Liver (tissue), 9 donors: ENCODE measurements around the gene BTLA. TPM values are rescaled to one million over a fixed set of nuclear protein-coding genes. Genes with fewer than 3 reads are reported as not detected.

Experiments
- DNase-seq: peaks from one replicate; pipeline ENCODE4 v3.0.0-alpha.2; 2017; ENCODE audit warnings: low spot score
- H3K27ac ChIP-seq, 2 donors: one replicate each; pipeline ENCODE4 v1.7.0; 2013; ENCODE audit warnings: inconsistent platforms in 2 of 2, low read length in 2 of 2, control low read depth in 1 of 2, low read depth in 1 of 2, mild to moderate bottlenecking in 1 of 2
- H3K27me3 ChIP-seq, 4 donors: one replicate each; pipeline versions ENCODE4 v1.6.1 to v1.7.0; 2013; ENCODE audit warnings: low read length in 3 of 4, inconsistent platforms in 1 of 4, mild to moderate bottlenecking in 1 of 4, moderate library complexity in 1 of 4; ENCODE audit not compliant: control insufficient read depth in 4 of 4, insufficient read depth in 4 of 4
- H3K36me3 ChIP-seq, 4 donors: one replicate each; pipeline versions ENCODE4 v1.6.1 to v1.7.0; 2013; ENCODE audit warnings: low read length in 3 of 4, mild to moderate bottlenecking in 3 of 4, low read depth in 1 of 4, moderate library complexity in 1 of 4; ENCODE audit not compliant: control insufficient read depth in 4 of 4, insufficient read depth in 3 of 4
- H3K4me1 ChIP-seq, 4 donors: one replicate each; pipeline versions ENCODE4 v1.6.1 to v1.7.0; 2013; ENCODE audit warnings: low read length in 3 of 4, mild to moderate bottlenecking in 3 of 4, moderate library complexity in 1 of 4; ENCODE audit not compliant: control insufficient read depth in 4 of 4, insufficient read depth in 4 of 4
- H3K4me3 ChIP-seq, 3 donors: one replicate each; pipeline versions ENCODE4 v1.6.1 to v1.7.0; 2013; ENCODE audit warnings: low read length in 3 of 3, control low read depth in 1 of 3, low read depth in 1 of 3, mild to moderate bottlenecking in 1 of 3
- H3K9ac ChIP-seq, 2 donors: one replicate each; pipeline ENCODE4 v1.7.0; 2013; ENCODE audit warnings: low read length in 2 of 2, mild to moderate bottlenecking in 2 of 2, moderate library complexity in 2 of 2, control low read depth in 1 of 2, low read depth in 1 of 2
- H3K9me3 ChIP-seq, 4 donors: one replicate each; pipeline versions ENCODE4 v1.6.1 to v1.7.0; 2013; ENCODE audit warnings: low read length in 3 of 4; ENCODE audit not compliant: control insufficient read depth in 4 of 4
- EGR1 ChIP-seq, 2 donors: IDR thresholded peaks; 2 replicates each; pipeline ENCODE4 v1.6.1; 2016 to 2018; ENCODE audit warnings: antibody characterized with exemption in 2 of 2, low read depth in 2 of 2
- FOXA1 ChIP-seq: IDR thresholded peaks from 2 replicates; pipeline ENCODE4 v1.6.1; 2016; ENCODE audit warnings: antibody characterized with exemption
- FOXA2 ChIP-seq: IDR thresholded peaks from 2 replicates; pipeline ENCODE4 v1.6.1; 2016; ENCODE audit warnings: antibody characterized with exemption
- GABPA ChIP-seq, 2 donors: IDR thresholded peaks in 1 of 2; conservative IDR thresholded peaks in 1 of 2; 2 replicates each; pipeline ENCODE4 v1.6.1; 2016; ENCODE audit warnings: antibody characterized with exemption in 2 of 2, mild to moderate bottlenecking in 1 of 2, moderate library complexity in 1 of 2
- HNF4A ChIP-seq, 2 donors: conservative IDR thresholded peaks; 2 replicates each; pipeline ENCODE4 v1.6.1; 2016; ENCODE audit warnings: antibody characterized with exemption in 2 of 2, mild to moderate bottlenecking in 2 of 2
- HNF4G ChIP-seq: IDR thresholded peaks from 2 replicates; pipeline ENCODE4 v1.6.1; 2016; ENCODE audit warnings: antibody characterized with exemption
- JUND ChIP-seq, 2 donors: IDR thresholded peaks; 2 replicates each; pipeline ENCODE4 v1.6.1; 2016; ENCODE audit warnings: antibody characterized with exemption in 2 of 2
- NR2F2 ChIP-seq: IDR thresholded peaks from 2 replicates; pipeline ENCODE4 v1.6.1; 2016; ENCODE audit warnings: antibody characterized with exemption
- RAD21 ChIP-seq, 2 donors: IDR thresholded peaks; 2 replicates each; pipeline ENCODE4 v1.6.1; 2016; ENCODE audit warnings: antibody characterized with exemption in 2 of 2, mild to moderate bottlenecking in 2 of 2
- RXRA ChIP-seq, 2 donors: IDR thresholded peaks; 2 replicates each; pipeline ENCODE4 v1.6.1; 2017 to 2018; ENCODE audit warnings: antibody characterized with exemption in 2 of 2, mild to moderate bottlenecking in 1 of 2
- SP1 ChIP-seq: IDR thresholded peaks from 2 replicates; pipeline ENCODE4 v1.6.1; 2018; ENCODE audit warnings: antibody characterized with exemption, mild to moderate bottlenecking
- TAF1 ChIP-seq: conservative IDR thresholded peaks from 2 replicates; pipeline ENCODE4 v1.6.1; 2016; ENCODE audit warnings: antibody characterized with exemption, mild to moderate bottlenecking
- YY1 ChIP-seq: IDR thresholded peaks from 2 replicates; pipeline ENCODE4 v1.6.1; 2016; ENCODE audit warnings: antibody characterized with exemption, mild to moderate bottlenecking
- WGBS: extraction: QIAGEN DNeasy Blood & Tissue Kit; methylation state at CpG from one replicate; pipeline ENCODE4 v1.1.7; 2013; 5-methylcytosine and 5-hydroxymethylcytosine counted together
- polyA plus RNA-seq, 2 donors: library from polyadenylated mRNA; stranded (reverse) in 1 of 2; unstranded in 1 of 2; fragments of 200-250 nt in 1 of 2; fragments of >200 nt in 1 of 2; fragmentation: Nextera tagmentation in 1 of 2; extraction: Ambion mirVana in 1 of 2; gene quantifications; one replicate each; pipeline versions ENCODE4 v1.2.1 to v1.2.3, GENCODE V29; 2013 to 2015
- total RNA-seq, 2 donors: library from RNA; depleted of rRNA; stranded (reverse); fragments of >200 nt; gene quantifications; one replicate each; pipeline ENCODE4 v1.2.3, GENCODE V29; 2014
- TF ChIP-seq, protein P1 (sequence below): fragments of 150-350 bp; IDR thresholded peaks from 2 replicates; pipeline ENCODE4 v1.5.1; 2017; ENCODE audit warnings: improper control_type of control experiment, low read depth, low read length; ENCODE audit not compliant: missing input control
- TF ChIP-seq, protein P2 (sequence below): IDR thresholded peaks from 2 replicates; pipeline ENCODE4 v1.6.1; 2016; ENCODE audit warnings: antibody characterized with exemption
- TF ChIP-seq, protein P3 (sequence below): IDR thresholded peaks from 2 replicates; pipeline ENCODE4 v1.6.1; 2016; ENCODE audit warnings: antibody characterized with exemption
- TF ChIP-seq, protein P4 (sequence below): IDR thresholded peaks from 2 replicates; pipeline ENCODE4 v1.6.1; 2016; ENCODE audit warnings: antibody characterized with exemption, mild to moderate bottlenecking
- TF ChIP-seq, protein P5 (sequence below): IDR thresholded peaks from 2 replicates; pipeline ENCODE4 v1.6.1; 2016; ENCODE audit warnings: antibody characterized with exemption
- donor health status: healthy.
- donor health status: healthy.
- donor health status: healthy.
- donor health status: healthy.
- donor health status: healthy.

Gene BTLA
- total and polyA plus RNA-seq, 4 donors = 0.08 to 0.43 (median 0.27) TPM

DNA sequence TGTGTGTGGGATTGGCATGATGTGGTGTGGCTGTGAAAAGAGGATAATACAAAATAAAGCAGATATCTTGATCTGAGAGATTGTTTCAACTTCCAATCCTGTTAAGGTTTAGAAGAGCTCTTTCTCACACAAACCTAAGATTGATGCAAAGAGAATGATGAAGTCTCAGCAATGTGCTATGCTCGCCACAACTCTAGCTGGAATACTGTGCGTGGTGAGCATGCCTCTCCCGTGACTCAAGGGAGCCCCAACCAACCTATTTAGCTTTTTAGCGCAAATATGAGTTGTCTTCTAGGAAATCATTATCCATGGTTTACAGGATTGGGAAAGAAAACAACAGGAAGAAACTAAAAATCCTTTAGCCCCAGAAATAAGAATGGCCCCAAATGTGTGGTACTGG, 28.5 kb downstream of the BTLA start:
- Histone ChIP-seq H3K4me3 (no peak overlapping the region), H3K36me3 (no peaks in the 10 kb centered on the region), H3K9me3 (no peaks in the 10 kb centered on the region), H3K9ac (no peak overlapping the region), H3K27me3 (no peaks in the 10 kb centered on the region), H3K27ac (no peak overlapping the region), H3K4me1 (no peaks in the 10 kb centered on the region)
- DNase-seq = no peak
- WGBS = 96% methylated on average over 4 of the region's 4 CpGs
- TF ChIP-seq, protein P1, sequence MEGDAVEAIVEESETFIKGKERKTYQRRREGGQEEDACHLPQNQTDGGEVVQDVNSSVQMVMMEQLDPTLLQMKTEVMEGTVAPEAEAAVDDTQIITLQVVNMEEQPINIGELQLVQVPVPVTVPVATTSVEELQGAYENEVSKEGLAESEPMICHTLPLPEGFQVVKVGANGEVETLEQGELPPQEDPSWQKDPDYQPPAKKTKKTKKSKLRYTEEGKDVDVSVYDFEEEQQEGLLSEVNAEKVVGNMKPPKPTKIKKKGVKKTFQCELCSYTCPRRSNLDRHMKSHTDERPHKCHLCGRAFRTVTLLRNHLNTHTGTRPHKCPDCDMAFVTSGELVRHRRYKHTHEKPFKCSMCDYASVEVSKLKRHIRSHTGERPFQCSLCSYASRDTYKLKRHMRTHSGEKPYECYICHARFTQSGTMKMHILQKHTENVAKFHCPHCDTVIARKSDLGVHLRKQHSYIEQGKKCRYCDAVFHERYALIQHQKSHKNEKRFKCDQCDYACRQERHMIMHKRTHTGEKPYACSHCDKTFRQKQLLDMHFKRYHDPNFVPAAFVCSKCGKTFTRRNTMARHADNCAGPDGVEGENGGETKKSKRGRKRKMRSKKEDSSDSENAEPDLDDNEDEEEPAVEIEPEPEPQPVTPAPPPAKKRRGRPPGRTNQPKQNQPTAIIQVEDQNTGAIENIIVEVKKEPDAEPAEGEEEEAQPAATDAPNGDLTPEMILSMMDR = no peak
- TF ChIP-seq GABPA (IDR thresholded peaks at IDR 0.05 in 1 of 2, conservative IDR thresholded peaks at IDR 0.05 in 1 of 2) (no peak), TAF1 (no peak), NR2F2 (no peak), FOXA1 (no peak), EGR1 (IDR thresholded peaks at IDR 0.05; ENCODE audit: low read depth in 2 of 2) (no peak), JUND (IDR thresholded peaks at IDR 0.05) (no peak), RAD21 (IDR thresholded peaks at IDR 0.05) (no peak), FOXA2 (no peak), RXRA (IDR thresholded peaks at IDR 0.05) (no peak), HNF4G (no peak), HNF4A (conservative IDR thresholded peaks at IDR 0.05) (no peak), SP1 (no peak)
- TF ChIP-seq, protein P2, sequence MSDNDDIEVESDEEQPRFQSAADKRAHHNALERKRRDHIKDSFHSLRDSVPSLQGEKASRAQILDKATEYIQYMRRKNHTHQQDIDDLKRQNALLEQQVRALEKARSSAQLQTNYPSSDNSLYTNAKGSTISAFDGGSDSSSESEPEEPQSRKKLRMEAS = no peak
- TF ChIP-seq, protein P3, sequence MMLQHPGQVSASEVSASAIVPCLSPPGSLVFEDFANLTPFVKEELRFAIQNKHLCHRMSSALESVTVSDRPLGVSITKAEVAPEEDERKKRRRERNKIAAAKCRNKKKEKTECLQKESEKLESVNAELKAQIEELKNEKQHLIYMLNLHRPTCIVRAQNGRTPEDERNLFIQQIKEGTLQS = no peak
- TF ChIP-seq, protein P4, sequence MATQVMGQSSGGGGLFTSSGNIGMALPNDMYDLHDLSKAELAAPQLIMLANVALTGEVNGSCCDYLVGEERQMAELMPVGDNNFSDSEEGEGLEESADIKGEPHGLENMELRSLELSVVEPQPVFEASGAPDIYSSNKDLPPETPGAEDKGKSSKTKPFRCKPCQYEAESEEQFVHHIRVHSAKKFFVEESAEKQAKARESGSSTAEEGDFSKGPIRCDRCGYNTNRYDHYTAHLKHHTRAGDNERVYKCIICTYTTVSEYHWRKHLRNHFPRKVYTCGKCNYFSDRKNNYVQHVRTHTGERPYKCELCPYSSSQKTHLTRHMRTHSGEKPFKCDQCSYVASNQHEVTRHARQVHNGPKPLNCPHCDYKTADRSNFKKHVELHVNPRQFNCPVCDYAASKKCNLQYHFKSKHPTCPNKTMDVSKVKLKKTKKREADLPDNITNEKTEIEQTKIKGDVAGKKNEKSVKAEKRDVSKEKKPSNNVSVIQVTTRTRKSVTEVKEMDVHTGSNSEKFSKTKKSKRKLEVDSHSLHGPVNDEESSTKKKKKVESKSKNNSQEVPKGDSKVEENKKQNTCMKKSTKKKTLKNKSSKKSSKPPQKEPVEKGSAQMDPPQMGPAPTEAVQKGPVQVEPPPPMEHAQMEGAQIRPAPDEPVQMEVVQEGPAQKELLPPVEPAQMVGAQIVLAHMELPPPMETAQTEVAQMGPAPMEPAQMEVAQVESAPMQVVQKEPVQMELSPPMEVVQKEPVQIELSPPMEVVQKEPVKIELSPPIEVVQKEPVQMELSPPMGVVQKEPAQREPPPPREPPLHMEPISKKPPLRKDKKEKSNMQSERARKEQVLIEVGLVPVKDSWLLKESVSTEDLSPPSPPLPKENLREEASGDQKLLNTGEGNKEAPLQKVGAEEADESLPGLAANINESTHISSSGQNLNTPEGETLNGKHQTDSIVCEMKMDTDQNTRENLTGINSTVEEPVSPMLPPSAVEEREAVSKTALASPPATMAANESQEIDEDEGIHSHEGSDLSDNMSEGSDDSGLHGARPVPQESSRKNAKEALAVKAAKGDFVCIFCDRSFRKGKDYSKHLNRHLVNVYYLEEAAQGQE = no peak
- TF ChIP-seq, protein P5, sequence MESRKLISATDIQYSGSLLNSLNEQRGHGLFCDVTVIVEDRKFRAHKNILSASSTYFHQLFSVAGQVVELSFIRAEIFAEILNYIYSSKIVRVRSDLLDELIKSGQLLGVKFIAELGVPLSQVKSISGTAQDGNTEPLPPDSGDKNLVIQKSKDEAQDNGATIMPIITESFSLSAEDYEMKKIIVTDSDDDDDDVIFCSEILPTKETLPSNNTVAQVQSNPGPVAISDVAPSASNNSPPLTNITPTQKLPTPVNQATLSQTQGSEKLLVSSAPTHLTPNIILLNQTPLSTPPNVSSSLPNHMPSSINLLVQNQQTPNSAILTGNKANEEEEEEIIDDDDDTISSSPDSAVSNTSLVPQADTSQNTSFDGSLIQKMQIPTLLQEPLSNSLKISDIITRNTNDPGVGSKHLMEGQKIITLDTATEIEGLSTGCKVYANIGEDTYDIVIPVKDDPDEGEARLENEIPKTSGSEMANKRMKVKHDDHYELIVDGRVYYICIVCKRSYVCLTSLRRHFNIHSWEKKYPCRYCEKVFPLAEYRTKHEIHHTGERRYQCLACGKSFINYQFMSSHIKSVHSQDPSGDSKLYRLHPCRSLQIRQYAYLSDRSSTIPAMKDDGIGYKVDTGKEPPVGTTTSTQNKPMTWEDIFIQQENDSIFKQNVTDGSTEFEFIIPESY = no peak

DNA sequence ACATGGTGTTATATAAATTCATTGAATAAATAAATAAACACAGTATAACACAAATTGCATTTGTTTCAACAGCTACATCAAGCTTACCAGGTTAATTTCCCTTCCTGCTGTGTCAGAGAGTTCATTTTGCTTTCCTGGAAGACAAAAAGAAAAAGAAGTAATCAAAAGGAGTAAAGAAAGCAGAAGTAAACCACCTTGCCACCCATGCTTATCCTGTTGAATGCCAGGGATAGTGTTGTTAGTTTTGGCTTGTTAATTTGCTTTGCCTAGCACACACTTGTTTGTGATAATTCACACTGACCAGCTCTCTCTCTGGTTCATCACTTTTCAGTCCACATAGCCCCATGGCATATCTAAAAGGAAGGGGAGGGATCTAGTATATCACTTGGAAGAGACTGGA, 29.6 kb downstream of the BTLA start:
- Histone ChIP-seq H3K27me3 (no peaks in the 10 kb centered on the region), H3K36me3 (no peaks in the 10 kb centered on the region), H3K4me1 (no peaks in the 10 kb centered on the region), H3K9me3 (no peaks in the 10 kb centered on the region), H3K4me3 (no peak overlapping the region), H3K9ac (no peak overlapping the region), H3K27ac (no peak overlapping the region)
- no peak for DNase-seq
- no peak for TF ChIP-seq FOXA1
- TF ChIP-seq HNF4G = no peak
- TF ChIP-seq RAD21 (IDR thresholded peaks at IDR 0.05) = no peak
- no peak for TF ChIP-seq EGR1 (IDR thresholded peaks at IDR 0.05; ENCODE audit: low read depth in 2 of 2)
- no peak for TF ChIP-seq SP1
- no peak for TF ChIP-seq HNF4A (conservative IDR thresholded peaks at IDR 0.05)
- no peak for TF ChIP-seq FOXA2
- TF ChIP-seq, protein P3 = no peak
- no peak for TF ChIP-seq JUND (IDR thresholded peaks at IDR 0.05)
- no peak for TF ChIP-seq NR2F2
- TF ChIP-seq, protein P1 = no peak
- no peak for TF ChIP-seq YY1
- TF ChIP-seq, protein P2 = no peak
- no peak for TF ChIP-seq GABPA (IDR thresholded peaks at IDR 0.05 in 1 of 2, conservative IDR thresholded peaks at IDR 0.05 in 1 of 2)
- no peak for TF ChIP-seq RXRA (IDR thresholded peaks at IDR 0.05)
- no peak for TF ChIP-seq TAF1
- TF ChIP-seq, protein P5 = no peak
